Measurements from ENCODE around the gene SND1.

GRCh38 chr7:127968547-127968946, 316.6 kb downstream of the SND1 start:
- TF ChIP-seq CTCF (IDR thresholded peaks at IDR 0.05) (no peak), POLR2A (IDR thresholded peaks at IDR 0.05) (no peak)
